CD8-positive, alpha-beta memory T cell (primary cell): ENCODE measurements around the gene FREM1. TPM values are rescaled to one million over a fixed set of nuclear protein-coding genes. Genes with fewer than 3 reads are reported as not detected.
A peak's percentile ranks its signal among the peaks of the same experiment; 100 is the strongest.

Experiments
- CTCF ChIA-PET: fragments of 350-600 bp; sonication (Branson Sonifier 250); formaldehyde crosslinking; loops from one replicate; lab custom pipeline; 2021; ENCODE audit warnings: antibody characterized with exemption; lab: Charles Lee
- POLR2A ChIA-PET: fragments of 350-600 bp; sonication (Branson Sonifier 250); formaldehyde crosslinking; loops from one replicate; lab custom pipeline; 2021; ENCODE audit warnings: antibody characterized with exemption; lab: Charles Lee
- DNase-seq, 5 donors: peaks; one replicate each; pipeline versions ENCODE4 v3.0.0 to v3.0.0-alpha.2; 2020 to 2022; ENCODE audit warnings: mixed read lengths in 1 of 5
- H3K27ac ChIP-seq: one replicate; pipeline ENCODE4 v1.7.0; 2013; ENCODE audit warnings: low read depth, mild to moderate bottlenecking, low read length, moderate library complexity
- H3K27me3 ChIP-seq: 2 replicates; pipeline ENCODE4 v1.7.0; 2013; ENCODE audit warnings: low read length, mild to moderate bottlenecking; ENCODE audit not compliant: insufficient read depth, poor library complexity, severe bottlenecking
- H3K36me3 ChIP-seq: 2 replicates; pipeline ENCODE4 v1.7.0; 2013; ENCODE audit warnings: mild to moderate bottlenecking, low read length, moderate library complexity; ENCODE audit not compliant: insufficient read depth
- H3K4me1 ChIP-seq: 2 replicates; pipeline ENCODE4 v1.7.0; 2013; ENCODE audit warnings: mild to moderate bottlenecking, low read length, moderate library complexity; ENCODE audit not compliant: insufficient read depth
- H3K4me3 ChIP-seq: 2 replicates; pipeline ENCODE4 v1.7.0; 2013; ENCODE audit warnings: mild to moderate bottlenecking, low read length
- H3K9me3 ChIP-seq: 2 replicates; pipeline ENCODE4 v1.7.0; 2013; ENCODE audit warnings: mild to moderate bottlenecking, low read length
- H3K27ac Mint-ChIP-seq, 8 donors: one replicate each; pipeline ENCODE4 v1.8.0; 2020 to 2021; ENCODE audit warnings: mixed read lengths in 8 of 8, mild to moderate bottlenecking in 6 of 8, inconsistent platforms in 3 of 8, moderate library complexity in 3 of 8
- H3K27me3 Mint-ChIP-seq, 2 donors: one replicate each; pipeline ENCODE4 v1.8.0; 2020 to 2021; ENCODE audit warnings: mixed read lengths in 2 of 2, mild to moderate bottlenecking in 1 of 2, moderate library complexity in 1 of 2
- H3K36me3 Mint-ChIP-seq, 3 donors: one replicate each; pipeline ENCODE4 v1.8.0; 2020 to 2021; ENCODE audit warnings: mixed read lengths in 3 of 3, inconsistent platforms in 1 of 3, mild to moderate bottlenecking in 1 of 3
- H3K4me1 Mint-ChIP-seq, 3 donors: one replicate each; pipeline ENCODE4 v1.8.0; 2020 to 2021; ENCODE audit warnings: mixed read lengths in 3 of 3, inconsistent platforms in 1 of 3, mild to moderate bottlenecking in 1 of 3
- H3K4me3 Mint-ChIP-seq, 7 donors: one replicate each; pipeline ENCODE4 v1.8.0; 2020 to 2021; ENCODE audit warnings: mixed read lengths in 7 of 7, mild to moderate bottlenecking in 6 of 7, moderate library complexity in 4 of 7, inconsistent platforms in 2 of 7
- H3K9me3 Mint-ChIP-seq, 5 donors: one replicate each; pipeline ENCODE4 v1.8.0; 2020 to 2022; ENCODE audit warnings: mixed read lengths in 5 of 5, mild to moderate bottlenecking in 3 of 5, moderate library complexity in 2 of 5, inconsistent platforms in 1 of 5
- polyA plus RNA-seq: library from polyadenylated mRNA; unstranded; fragments of 300-500 nt; fragmentation: Illumina TruSeq; gene quantifications from one replicate; pipeline ENCODE4 v1.2.3, GENCODE V29; 2021
- total RNA-seq, 2 experiments: library from RNA; stranded (reverse); gene quantifications; one replicate each; pipeline ENCODE4 v1.2.3, GENCODE V29; 2021

The FREM1 gene
- total and polyA plus RNA-seq, 3 experiments from 2014 or later, result not detected

DNA sequence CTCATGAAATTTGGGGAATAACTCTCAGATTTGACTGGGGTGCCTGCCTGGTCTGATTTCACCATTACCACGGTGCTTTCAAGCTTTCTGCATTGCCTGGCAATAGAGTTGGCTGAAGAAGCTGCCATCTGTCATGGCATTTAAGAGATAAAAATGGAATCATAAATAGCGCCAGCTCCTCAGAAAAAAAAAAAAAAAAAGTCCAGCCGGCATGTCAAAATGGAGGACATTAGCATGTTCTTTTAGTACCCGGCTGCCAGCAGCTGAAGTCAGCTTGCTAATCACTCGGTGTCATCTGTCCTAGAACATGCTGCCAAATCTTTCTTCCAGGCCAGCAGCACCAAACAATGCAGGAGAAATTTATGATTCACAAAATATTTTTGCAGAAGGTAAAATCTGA is 130.0 kb downstream of the FREM1 start:
- Mint-ChIP-seq H3K9me3 (peaks cover 0 to 2% (median 0%) of the 10 kb centered on the region in 5 donors), H3K27me3 (peaks cover 6 to 22% of the 10 kb centered on the region in 2 donors), H3K27ac (no peak overlapping the region), H3K36me3 (no peaks in the 10 kb centered on the region), H3K4me3 (no peak overlapping the region), H3K4me1 (no peaks in the 10 kb centered on the region)
- Histone ChIP-seq H3K27me3 (no peaks in the 10 kb centered on the region), H3K27ac (no peak overlapping the region), H3K4me1 (no peaks in the 10 kb centered on the region), H3K9me3 (no peaks in the 10 kb centered on the region), H3K36me3 (no peaks in the 10 kb centered on the region), H3K4me3 (no peak overlapping the region)
- ChIA-PET CTCF (interaction anchor here (1.0 to 1.5 kb wide), 3 partner anchors 10 to 164 kb away, joined by 3 to 4 read pairs (median 4); no protein-coding TSS in a partner anchor), POLR2A (no interaction called here)
- DNase-seq, result no peak

DNA sequence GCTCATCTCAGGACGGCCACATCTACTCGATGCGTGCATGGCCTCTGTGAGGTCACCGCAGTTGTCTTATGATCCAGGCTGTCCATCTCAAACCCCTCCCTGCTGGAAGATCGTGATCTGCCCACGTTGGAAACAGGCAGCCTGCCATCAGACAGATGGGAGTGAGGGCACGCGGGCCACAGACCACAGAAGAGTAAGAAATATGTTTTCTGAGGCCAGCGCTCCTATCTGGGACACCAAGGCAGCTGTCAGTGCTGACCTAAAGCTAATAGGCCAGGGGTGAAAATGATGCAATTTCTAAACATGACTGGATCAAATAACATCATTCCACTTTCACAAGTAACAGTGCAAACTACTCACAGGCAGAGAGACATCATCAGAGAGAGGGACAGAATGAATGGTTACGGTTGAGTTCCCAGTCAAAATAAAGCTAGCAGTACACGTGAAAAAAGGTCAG is 130.6 kb downstream of the FREM1 start:
- POLR2A ChIA-PET, result no interaction called here
- H3K27me3 Mint-ChIP-seq, result peaks cover 6 to 22% of the 10 kb centered on the region in 2 donors
- H3K4me1 Mint-ChIP-seq, result no peaks in the 10 kb centered on the region
- CTCF ChIA-PET, result interaction anchor here (1.0 to 1.5 kb wide), 3 partner anchors 10 to 164 kb away, joined by 3 to 4 read pairs (median 4); no protein-coding TSS in a partner anchor
- no peaks in the 10 kb centered on the region for H3K36me3 ChIP-seq
- no peaks in the 10 kb centered on the region for H3K9me3 ChIP-seq
- H3K36me3 Mint-ChIP-seq, result no peaks in the 10 kb centered on the region
- H3K4me3 Mint-ChIP-seq, result no peak overlapping the region
- no peaks in the 10 kb centered on the region for H3K27me3 ChIP-seq
- H3K4me3 ChIP-seq, result no peak overlapping the region
- no peak for DNase-seq
- H3K4me1 ChIP-seq, result no peaks in the 10 kb centered on the region
- H3K9me3 Mint-ChIP-seq, result peaks cover 0 to 2% (median 0%) of the 10 kb centered on the region in 5 donors
- H3K27ac Mint-ChIP-seq, result no peak overlapping the region
- H3K27ac ChIP-seq, result no peak overlapping the region

DNA sequence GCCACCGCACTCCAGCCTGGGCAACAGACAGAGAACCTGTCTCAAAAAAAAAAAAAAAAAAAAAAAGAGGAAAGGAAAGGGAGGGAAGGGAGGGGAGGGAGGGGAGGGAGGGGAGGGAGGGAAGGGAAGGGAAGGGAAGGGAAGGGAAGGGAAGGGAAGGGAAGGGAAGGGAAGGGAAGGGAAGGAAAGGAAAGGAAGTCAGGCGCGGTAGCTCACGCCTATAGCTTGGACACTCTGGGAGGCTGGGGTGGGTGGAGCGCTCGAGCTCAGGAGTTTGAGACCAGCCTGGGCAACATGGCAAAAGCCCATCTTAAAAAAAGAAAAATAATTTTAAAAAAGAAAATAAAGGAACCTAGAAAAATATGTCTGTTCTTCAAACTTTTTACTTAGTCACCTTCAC is 131.7 kb downstream of the FREM1 start:
- Histone ChIP-seq H3K27ac (no peak overlapping the region), H3K4me1 (no peaks in the 10 kb centered on the region), H3K36me3 (no peaks in the 10 kb centered on the region), H3K4me3 (no peak overlapping the region), H3K9me3 (no peaks in the 10 kb centered on the region), H3K27me3 (no peaks in the 10 kb centered on the region)
- Mint-ChIP-seq H3K27me3 (peaks cover 6 to 15% of the 10 kb centered on the region in 2 donors), H3K36me3 (no peaks in the 10 kb centered on the region), H3K9me3 (peaks cover 0 to 2% (median 0%) of the 10 kb centered on the region in 5 donors), H3K4me3 (no peak overlapping the region), H3K4me1 (no peaks in the 10 kb centered on the region), H3K27ac (no peak overlapping the region)
- DNase-seq, result no peak
- ChIA-PET POLR2A (no interaction called here), CTCF (no interaction called here)

DNA sequence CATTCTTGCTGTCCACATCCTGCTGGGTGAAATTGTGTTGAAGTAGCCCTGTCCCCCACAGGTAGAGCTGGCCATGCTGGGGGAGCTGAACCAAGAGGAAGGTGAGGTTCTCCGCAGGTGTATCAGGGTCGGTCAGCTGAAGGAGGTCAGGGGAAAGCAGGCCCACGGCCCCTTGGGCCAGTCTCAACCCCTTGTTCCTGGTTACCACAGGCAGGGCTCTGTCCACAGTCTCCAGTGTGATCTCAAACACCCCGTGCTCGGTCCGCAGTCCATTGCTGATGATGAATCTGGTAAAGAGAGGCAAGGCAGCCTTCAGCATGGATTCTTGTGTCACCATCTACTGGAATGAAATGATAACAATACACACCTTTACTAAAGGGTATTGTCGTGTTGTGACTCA is 134.3 kb downstream of the FREM1 start:
- no peaks in the 10 kb centered on the region for H3K4me1 ChIP-seq
- no peak for DNase-seq
- peaks cover 0 to 2% (median 0%) of the 10 kb centered on the region in 5 donors for H3K9me3 Mint-ChIP-seq
- H3K4me3 Mint-ChIP-seq, result no peak overlapping the region
- no peaks in the 10 kb centered on the region for H3K36me3 ChIP-seq
- H3K9me3 ChIP-seq, result no peaks in the 10 kb centered on the region
- H3K4me3 ChIP-seq, result no peak overlapping the region
- no peaks in the 10 kb centered on the region for H3K27me3 ChIP-seq
- no peaks in the 10 kb centered on the region for H3K4me1 Mint-ChIP-seq
- no peaks in the 10 kb centered on the region for H3K36me3 Mint-ChIP-seq
- H3K27ac Mint-ChIP-seq, result no peak overlapping the region
- H3K27ac ChIP-seq, result no peak overlapping the region
- H3K27me3 Mint-ChIP-seq, result peaks cover 6 to 8% of the 10 kb centered on the region in 2 donors
- CTCF ChIA-PET, result no interaction called here
- POLR2A ChIA-PET, result no interaction called here

DNA sequence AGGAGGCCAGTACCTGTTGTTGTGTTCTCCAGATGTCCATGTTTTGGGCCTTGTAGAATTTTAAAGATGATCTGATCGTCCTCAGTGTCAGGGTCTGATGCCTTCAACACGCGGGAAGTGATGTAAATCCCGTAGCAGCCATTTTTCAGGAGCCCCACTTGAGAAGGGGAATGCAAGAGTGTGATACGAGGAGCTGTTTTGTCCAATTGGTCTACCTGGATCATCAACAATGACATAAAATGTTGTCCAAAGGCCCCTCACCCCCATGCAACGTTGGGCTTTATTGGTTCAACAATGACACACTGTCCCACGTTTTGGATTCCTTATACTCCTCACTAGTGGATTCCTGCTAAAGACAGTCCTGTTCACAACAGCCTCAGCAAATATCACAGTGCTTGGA is 139.6 kb downstream of the FREM1 start:
- H3K27ac Mint-ChIP-seq, result peak overlapping the region in 1 of 8 donors; percentile 11
- no peak overlapping the region for H3K4me3 ChIP-seq
- CTCF ChIA-PET, result no interaction called here
- no peaks in the 10 kb centered on the region for H3K36me3 Mint-ChIP-seq
- no peaks in the 10 kb centered on the region for H3K9me3 ChIP-seq
- no peaks in the 10 kb centered on the region for H3K36me3 ChIP-seq
- no peaks in the 10 kb centered on the region for H3K4me1 Mint-ChIP-seq
- no peak for DNase-seq
- H3K4me1 ChIP-seq, result no peaks in the 10 kb centered on the region
- peaks cover 4 to 9% of the 10 kb centered on the region in 2 donors for H3K27me3 Mint-ChIP-seq
- no peak overlapping the region for H3K4me3 Mint-ChIP-seq
- H3K9me3 Mint-ChIP-seq, result no peaks in the 10 kb centered on the region
- no peak overlapping the region for H3K27ac ChIP-seq
- H3K27me3 ChIP-seq, result no peaks in the 10 kb centered on the region
- POLR2A ChIA-PET, result no interaction called here

DNA sequence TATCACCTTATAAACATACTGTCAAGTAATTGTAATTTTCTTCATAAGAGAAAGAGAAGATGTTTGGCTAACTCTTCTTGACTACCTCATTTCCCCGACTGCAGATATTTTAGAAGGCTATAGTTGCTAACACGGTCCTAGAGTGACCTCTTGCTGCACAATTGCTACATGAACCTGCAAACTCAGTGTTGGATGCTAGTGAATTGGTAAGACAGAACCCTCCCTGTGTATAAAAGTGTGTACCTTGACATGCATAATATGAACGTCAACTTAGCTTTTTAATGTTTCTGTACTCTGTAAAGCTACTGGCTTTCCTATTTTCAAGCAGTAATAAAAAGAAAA is 141.0 kb downstream of the FREM1 start:
- no peaks in the 10 kb centered on the region for H3K36me3 ChIP-seq
- H3K27ac Mint-ChIP-seq, result no peak overlapping the region
- H3K27me3 Mint-ChIP-seq, result peaks cover 4 to 9% of the 10 kb centered on the region in 2 donors
- H3K4me3 ChIP-seq, result no peak overlapping the region
- no peaks in the 10 kb centered on the region for H3K36me3 Mint-ChIP-seq
- ChIA-PET POLR2A (no interaction called here), CTCF (interaction anchor here (1.1 to 1.3 kb wide), 3 partner anchors 11 to 156 kb away, joined by 4 to 5 read pairs (median 4); no protein-coding TSS in a partner anchor)
- DNase-seq, result no peak
- no peaks in the 10 kb centered on the region for H3K9me3 ChIP-seq
- H3K27me3 ChIP-seq, result no peaks in the 10 kb centered on the region
- no peaks in the 10 kb centered on the region for H3K4me1 ChIP-seq
- H3K4me3 Mint-ChIP-seq, result no peak overlapping the region
- H3K27ac ChIP-seq, result no peak overlapping the region
- no peaks in the 10 kb centered on the region for H3K9me3 Mint-ChIP-seq
- H3K4me1 Mint-ChIP-seq, result no peaks in the 10 kb centered on the region

DNA sequence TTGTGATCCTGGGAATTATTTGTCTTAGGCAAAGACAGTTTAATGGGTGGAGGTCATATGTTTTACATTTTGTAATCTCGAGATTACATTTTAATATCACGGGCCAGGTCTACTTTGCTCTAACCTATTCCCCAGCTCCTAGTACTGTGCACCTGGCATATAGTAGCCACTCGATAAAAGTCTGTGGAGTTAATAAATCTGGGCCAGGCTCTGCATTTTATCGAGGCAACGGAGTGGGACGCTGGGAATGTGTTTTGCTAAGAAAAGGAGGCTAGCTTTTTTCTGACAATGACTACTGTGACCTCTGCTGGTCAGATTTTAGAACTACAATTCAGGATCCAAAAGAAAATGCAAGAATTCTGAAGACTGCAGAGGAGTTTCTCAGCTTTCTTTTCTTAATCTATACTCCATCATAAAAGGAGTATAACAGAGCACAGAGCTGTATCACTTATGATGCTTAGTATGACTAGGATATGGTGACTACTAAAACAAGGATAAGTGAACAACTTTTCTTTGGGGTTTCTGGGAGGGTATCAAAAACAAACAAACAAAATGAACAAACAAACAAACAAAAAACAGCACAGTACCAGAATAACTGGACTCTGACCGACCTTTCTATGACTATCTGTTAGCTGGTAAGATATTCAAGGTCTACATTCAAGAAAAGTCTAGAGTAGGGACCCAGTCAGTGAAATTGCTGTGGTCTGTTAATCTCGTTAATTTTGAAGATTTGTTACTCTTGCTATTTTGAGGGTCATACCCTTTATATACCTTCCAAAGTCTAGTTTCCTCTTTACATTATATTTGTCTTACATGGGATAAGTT is 141.6 kb downstream of the FREM1 start:
- no peaks in the 10 kb centered on the region for H3K27me3 ChIP-seq
- peaks cover 4 to 9% of the 10 kb centered on the region in 2 donors for H3K27me3 Mint-ChIP-seq
- DNase-seq, result peak in 2 of 5 donors; percentile 3 to 10
- no peaks in the 10 kb centered on the region for H3K36me3 Mint-ChIP-seq
- H3K4me3 Mint-ChIP-seq, result no peak overlapping the region
- H3K27ac ChIP-seq, result no peak overlapping the region
- no peaks in the 10 kb centered on the region for H3K4me1 ChIP-seq
- no peaks in the 10 kb centered on the region for H3K9me3 ChIP-seq
- H3K4me1 Mint-ChIP-seq, result no peaks in the 10 kb centered on the region
- H3K4me3 ChIP-seq, result no peak overlapping the region
- H3K36me3 ChIP-seq, result no peaks in the 10 kb centered on the region
- H3K27ac Mint-ChIP-seq, result no peak overlapping the region
- no peaks in the 10 kb centered on the region for H3K9me3 Mint-ChIP-seq
- CTCF ChIA-PET, result interaction anchor here (0.7 to 1.3 kb wide), 5 partner anchors 11 to 155 kb away, joined by 3 to 5 read pairs (median 3); no protein-coding TSS in a partner anchor
- POLR2A ChIA-PET, result no interaction called here

DNA sequence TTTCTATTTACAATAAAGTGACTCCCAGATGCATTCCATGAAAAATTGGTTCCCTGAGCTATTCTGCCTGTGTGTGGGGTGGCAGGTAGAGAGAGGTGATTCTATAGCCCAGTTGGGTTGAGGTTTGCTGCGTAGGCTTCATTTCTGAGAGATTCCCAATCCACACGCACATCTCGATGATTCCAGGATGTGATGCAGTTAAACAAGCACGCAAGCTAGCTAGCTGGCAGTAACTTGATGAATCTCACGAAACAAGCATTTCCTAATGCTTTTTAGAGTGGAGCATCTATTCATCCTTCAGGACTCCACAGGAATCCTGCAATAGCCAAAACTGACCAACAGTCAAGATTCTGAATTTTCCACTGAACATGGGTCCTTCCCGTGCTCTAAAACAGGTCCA is 143.9 kb downstream of the FREM1 start:
- CTCF ChIA-PET, result interaction anchor here (1.6 to 1.8 kb wide), 2 partner anchors 11 to 149 kb away, joined by 4 to 5 read pairs; no protein-coding TSS in a partner anchor
- Mint-ChIP-seq H3K36me3 (no peaks in the 10 kb centered on the region), H3K27ac (no peak overlapping the region), H3K9me3 (no peaks in the 10 kb centered on the region), H3K27me3 (peaks cover 4 to 20% of the 10 kb centered on the region in 2 donors), H3K4me1 (no peaks in the 10 kb centered on the region), H3K4me3 (no peak overlapping the region)
- Histone ChIP-seq H3K4me1 (no peaks in the 10 kb centered on the region), H3K9me3 (no peaks in the 10 kb centered on the region), H3K27ac (no peak overlapping the region), H3K27me3 (no peaks in the 10 kb centered on the region), H3K4me3 (no peak overlapping the region), H3K36me3 (no peaks in the 10 kb centered on the region)
- DNase-seq, result no peak
- POLR2A ChIA-PET, result no interaction called here
